Hypothalamus (tissue), 51 donors: ENCODE measurements around the gene CTF1.
"Not testable (repeated sequence)": the region's sequence is repeated elsewhere in the genome, so short reads cannot be mapped to it uniquely, and the experiment has no call there.

ENCODE experiments used
- DNase-seq, 51 donors: peaks; one replicate each; lab custom pipeline; 2025; lab: John Stamatoyannopoulos, UW

Gene CTF1

GRCh38 chr16:30896261-30896888 lies at the start of gene CTF1:
Gene CTF1, plus strand, starts transcription at chr16:30896614. Its CDS starts 30 bp downstream, at chr16:30896644.
- DNase-seq: peak in 45 of 51 donors; percentile 23 to 79 (median 56)

- DNase-seq: no peak
These were observed 49.6 kb upstream of the CTF1 start for GRCh38 chr16:30846649-30847402.

GRCh38 chr16:30850246-30850645 lies 46.2 kb upstream of the CTF1 start:
- no peak for DNase-seq

GRCh38 chr16:30853758-30854157 lies 42.7 kb upstream of the CTF1 start:
- DNase-seq: no peak

GRCh38 chr16:30858111-30858495 lies 38.3 kb upstream of the CTF1 start:
- no peak for DNase-seq

- no peak for DNase-seq
These were observed 37.5 kb upstream of the CTF1 start for GRCh38 chr16:30858829-30859423.

- not testable (repeated sequence) for DNase-seq
These were observed 35.7 kb upstream of the CTF1 start for GRCh38 chr16:30860729-30861128.

GRCh38 chr16:30863178-30863577 lies 33.2 kb upstream of the CTF1 start:
- DNase-seq: not testable (repeated sequence)

- no peak for DNase-seq
These were observed 30.4 kb upstream of the CTF1 start for GRCh38 chr16:30866031-30866430.

- no peak for DNase-seq
These were observed 28.7 kb upstream of the CTF1 start for GRCh38 chr16:30867747-30868146.

GRCh38 chr16:30870904-30871303 lies 25.5 kb upstream of the CTF1 start:
- no peak for DNase-seq

GRCh38 chr16:30874244-30874820 lies 22.1 kb upstream of the CTF1 start:
- DNase-seq: no peak

GRCh38 chr16:30874821-30875717 lies 21.3 kb upstream of the CTF1 start:
- DNase-seq: peak; percentile 42 to 93 (median 83)

- peak in 6 of 51 donors; percentile 8 to 46 (median 18) for DNase-seq
These were observed 20.3 kb upstream of the CTF1 start for GRCh38 chr16:30875871-30876801.

GRCh38 chr16:30876867-30877266 lies 19.5 kb upstream of the CTF1 start:
- DNase-seq: peak in 1 of 51 donors; percentile 3

- no peak for DNase-seq
These were observed 13.7 kb upstream of the CTF1 start for GRCh38 chr16:30882429-30883310.

- no peak for DNase-seq
These were observed 11.7 kb upstream of the CTF1 start for GRCh38 chr16:30884760-30885159.

GRCh38 chr16:30885196-30885595 lies 11.2 kb upstream of the CTF1 start:
- no peak for DNase-seq
